HG03558 (cell line): ENCODE measurements around the gene CCDC192.

Experiments used
- ATAC-seq: cut with Tn5 transposase; IDR thresholded peaks from one replicate; pipeline ENCODE4 v1.9.1; 2021; ENCODE audit warnings: moderate number of reproducible peaks; ENCODE audit not compliant: unreplicated experiment; ENCODE audit errors: extremely low read depth

The CCDC192 gene

DNA sequence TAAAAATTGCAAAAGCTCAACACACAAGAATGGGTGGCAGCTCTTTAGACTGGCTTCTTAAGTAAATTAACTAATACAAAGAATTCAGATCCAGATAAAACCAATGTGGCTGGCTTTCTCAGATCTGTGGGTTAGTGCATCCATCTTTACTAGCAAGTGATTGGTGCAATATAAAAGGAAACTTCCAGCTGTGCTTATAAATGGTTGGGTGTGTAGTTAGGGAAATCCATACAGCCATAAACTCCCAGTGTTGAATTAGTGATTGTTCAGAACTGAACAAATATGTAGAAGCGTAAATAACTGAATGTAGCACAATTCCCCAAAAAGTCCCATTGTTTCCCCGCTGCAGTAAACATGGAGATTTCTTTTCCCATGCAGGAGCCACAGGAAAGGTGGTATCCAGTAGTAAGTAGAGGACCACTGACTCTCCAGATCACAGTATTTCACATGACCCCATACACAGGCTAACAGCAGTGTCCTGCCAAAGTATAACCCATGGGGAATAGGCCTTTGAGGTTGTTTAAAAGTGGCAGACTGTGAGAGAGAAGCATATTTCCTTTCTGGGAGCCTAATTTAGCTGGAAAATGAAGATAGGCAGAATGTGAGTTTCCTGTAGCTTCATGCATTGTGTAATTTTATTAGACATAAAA is 207.2 kb downstream of the CCDC192 start:
- ATAC-seq = no peak

DNA sequence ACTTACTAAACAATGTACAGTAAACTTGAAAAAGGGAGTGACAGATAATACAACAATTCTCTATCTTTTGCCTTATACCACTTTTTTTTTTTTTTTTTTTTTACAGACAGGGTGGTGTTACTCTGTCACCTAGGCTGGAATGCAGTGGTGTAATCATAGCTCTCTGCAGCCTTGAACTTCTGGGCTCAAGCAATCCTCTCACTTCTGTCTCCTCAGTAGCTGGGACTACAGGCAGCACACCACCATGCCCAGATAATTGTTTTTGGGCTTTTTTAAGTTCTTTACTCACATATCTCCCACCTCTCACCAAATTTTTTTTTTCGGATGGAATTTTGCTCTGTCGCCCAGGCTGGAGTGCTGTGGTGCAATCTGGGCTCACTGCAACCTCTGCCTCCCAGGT is 208.4 kb downstream of the CCDC192 start:
- ATAC-seq = no peak

DNA sequence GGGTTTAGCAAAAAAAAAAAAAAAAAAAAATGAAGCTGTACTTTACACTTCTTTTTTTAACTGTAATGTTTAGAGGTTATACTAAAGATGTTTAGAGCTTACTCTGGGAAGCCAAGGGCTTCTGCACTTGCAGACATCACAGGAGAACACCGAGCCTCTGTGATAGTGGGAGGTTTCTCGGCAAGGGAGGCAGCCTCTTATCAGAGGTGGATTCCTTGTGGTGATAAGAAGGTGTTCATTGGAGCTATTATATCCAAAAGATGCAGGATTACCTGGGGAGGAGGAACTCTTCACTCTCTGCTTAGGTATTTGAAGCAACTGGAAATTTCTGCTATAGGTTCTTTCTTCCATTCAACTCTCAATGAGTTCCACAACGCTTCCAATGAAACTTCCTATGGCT is 209.2 kb downstream of the CCDC192 start:
- no peak for ATAC-seq

DNA sequence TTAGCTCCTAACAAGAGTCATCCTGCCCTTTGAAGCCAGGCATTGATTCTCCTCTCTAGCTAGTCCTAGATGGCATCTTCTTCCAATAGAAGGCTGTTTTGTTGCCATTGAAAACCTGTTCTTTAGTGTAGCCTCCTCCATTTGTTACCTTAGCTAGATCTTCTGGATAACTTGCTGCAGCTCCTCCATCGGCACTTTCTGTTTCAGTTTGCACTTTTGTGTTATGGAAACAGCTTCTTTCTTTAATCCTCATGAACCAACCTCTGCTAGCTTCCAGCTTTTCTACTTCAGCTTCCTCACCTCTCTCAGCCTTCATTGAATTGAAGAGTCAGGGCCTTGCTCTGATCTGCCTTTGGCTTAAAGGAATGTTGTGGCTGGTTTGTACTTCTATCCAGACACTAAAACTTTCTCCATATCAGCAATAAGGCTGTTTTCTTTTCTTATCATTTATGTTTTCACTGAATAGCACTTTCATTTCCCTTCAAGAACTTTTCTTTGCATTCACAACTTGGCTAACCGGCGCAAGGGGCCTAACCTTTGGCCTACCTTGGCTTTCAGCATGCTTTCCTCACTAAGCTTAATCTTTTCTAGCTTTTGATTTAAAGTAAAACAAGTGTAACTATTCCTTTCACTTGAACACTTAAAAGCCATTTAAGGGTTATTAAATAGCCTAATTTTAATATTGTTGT is 213.8 kb downstream of the CCDC192 start:
- no peak for ATAC-seq

DNA sequence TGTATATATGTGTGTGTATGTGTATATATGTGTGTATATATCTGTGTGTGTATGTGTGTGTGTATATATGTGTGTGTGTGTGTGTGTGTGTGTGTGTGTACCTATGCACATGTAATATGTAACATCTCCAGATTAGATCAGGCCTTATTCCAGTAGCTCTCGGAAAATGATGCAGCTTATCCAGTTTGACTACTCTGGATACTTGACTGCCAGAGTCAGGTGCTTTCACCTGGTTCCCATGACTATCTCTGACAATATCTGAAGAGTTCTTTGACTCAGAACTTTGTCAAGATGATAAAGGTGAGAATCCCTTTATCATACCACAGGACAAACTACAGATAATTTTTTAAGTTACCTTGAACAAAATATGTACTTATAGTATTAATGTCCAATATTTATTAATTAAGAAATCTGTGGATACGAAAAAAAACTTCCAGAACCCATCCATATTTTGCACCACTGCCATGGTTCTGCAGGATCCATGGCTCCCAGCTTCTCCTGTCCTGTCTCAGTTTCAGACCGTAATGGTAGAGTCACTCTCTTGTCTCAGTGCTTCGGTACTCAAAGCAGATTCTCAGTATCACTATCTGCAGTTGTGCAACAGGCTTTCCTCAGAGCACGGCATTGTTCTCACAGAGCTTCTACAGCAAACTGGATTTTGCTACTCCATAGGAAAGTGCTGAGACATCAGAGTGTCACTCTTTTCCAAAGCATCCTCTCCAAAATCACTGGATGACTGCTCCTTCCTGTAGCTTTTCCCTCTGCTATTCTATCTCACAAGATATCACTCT is 216.0 kb downstream of the CCDC192 start:
- ATAC-seq = no peak

DNA sequence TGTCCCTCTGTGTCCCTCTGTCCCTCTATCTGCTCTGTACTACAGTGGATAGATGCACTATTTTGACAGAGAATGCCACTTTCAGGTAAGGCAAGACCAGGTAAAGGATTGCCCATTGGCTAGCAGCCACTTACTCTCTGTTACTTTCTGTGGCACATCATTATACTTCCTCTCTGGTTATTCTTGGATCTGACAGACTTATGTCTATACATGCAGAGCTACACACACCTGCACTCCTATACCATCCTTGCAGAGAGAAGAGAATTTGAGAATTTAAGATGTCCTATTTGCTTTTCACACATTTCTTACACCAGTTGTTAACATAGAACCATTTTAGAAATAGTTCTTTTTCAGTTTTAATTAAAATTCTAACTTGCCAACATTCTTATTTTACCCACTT is 216.6 kb downstream of the CCDC192 start:
- no peak for ATAC-seq

DNA sequence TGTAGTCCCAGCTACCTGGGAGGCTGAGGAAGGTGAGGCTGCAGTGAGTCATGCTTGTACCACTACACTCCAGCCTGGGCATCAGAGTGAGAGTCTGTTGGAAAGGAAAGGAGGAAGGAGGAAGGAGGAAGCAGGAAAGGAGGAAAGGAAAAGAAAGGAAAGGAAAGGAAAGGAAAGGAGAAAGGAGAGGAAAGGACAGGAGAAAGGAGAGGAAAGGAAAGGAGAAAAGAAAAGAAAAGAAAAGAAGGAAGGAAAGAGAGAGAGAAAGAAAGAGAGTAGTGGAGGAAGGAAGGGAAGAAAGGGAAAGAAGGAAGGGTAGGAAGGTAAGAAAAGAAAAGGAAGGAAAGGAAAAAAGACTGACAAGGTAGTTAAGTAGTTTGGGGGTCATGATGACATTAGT is 217.7 kb downstream of the CCDC192 start:
- no peak for ATAC-seq

DNA sequence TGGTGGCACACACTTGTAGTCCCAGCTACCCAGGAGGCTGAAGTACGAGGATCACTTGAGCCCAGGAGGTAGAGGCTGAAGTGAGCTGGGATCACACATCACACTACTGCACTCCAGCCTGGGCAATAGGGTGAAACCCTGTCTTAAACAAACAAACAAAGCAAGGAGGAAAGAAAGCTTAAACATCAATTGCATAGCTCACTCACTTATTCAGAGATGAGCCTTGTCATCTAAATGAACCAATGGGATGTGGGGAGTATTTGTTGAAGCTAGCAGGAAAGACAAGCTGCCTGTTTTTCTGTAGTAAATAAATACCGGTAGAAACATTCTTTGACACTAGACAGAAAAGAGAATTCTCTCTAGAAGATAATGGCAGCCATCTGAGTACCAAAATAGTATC is 219.4 kb downstream of the CCDC192 start:
- no peak for ATAC-seq

DNA sequence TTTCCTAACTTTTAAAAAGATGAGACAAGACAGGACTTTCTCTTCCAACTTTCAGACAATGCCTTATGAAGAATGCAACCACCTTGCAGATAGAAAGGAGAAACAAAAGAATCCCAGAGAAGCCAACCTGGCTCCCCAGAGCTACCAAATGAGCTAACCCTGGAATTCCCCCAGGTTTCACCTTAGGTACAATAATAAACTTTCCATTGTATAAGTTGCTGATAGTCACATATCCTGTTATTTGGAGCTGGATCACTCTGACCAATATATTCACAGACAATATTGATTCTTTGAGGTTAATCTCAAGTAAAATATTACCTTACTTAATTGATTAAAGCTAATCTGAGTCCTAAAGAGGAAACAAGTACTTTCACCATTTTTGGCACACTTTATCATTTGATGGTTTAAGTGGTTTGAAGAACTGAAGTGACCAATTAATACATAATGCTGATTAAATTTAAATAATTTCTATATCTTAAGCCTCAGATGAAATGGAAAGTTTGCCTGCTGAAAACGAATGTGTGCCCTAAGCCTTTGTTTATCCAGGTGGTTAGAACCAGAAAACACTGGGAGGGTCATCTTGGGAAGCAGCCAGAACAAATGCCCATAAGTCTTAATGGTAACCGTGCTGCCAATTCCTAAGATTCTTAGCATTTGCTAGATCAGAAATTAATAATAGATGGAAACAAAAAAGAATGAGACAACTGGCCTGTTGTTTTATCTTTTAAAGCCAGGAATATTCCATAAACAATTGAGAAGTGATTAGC is 220.8 kb downstream of the CCDC192 start:
- ATAC-seq = no peak

DNA sequence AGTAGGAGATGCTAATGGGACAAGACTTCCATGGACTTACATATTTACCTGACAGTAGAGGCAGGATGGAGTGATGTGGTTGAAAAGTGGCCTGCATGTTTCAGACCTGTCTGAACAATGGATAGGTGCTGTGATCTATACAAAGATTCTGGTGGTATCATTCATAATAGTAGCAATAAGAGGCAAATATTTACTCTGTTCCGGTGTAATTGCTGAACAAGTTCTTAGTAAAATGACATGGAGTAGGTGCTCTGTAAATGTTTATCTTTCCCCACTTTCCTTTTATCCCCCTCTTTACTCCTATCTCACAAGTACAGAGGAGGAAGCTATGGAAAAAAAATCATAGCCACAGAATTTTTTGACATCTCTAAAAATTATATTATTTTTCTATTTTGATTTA is 221.4 kb downstream of the CCDC192 start:
- ATAC-seq = no peak

DNA sequence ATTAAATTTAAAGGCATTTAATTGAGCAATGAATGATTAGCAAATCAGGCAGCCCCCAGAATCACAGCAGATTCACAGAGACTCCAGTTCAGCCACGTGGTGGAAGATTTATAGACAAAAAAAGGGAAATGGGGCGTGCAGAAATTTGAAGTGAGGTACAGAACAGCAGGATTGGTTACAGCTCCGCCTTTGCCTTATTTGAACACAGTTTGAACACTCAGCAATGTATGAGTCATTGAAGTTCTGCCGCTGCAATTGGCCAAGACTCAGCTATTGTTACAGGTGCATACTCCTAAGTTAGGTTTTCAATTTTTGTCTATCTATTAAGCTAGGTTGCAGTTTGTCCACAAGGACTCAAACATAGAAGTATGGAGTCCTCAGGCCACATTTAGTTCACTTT is 222.7 kb downstream of the CCDC192 start:
- ATAC-seq = no peak

DNA sequence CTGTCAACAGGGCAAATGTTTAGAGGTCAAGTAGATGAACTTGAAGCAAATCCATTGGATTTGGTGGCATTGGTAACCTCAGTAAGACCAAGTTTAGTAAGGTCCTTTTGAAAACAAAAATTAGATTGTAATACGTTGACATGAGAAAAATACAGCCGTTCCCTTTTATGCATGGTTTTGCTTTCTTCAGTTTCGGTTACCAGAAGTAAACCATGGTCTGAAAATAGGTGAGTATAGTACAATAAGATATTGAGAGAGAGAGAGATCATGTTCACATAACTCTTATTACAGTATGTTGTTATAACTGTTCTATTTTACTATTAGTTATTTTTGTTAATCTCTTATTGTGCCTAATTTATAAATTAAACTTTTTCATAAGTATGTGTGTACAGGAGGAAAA is 223.8 kb downstream of the CCDC192 start:
- no peak for ATAC-seq

DNA sequence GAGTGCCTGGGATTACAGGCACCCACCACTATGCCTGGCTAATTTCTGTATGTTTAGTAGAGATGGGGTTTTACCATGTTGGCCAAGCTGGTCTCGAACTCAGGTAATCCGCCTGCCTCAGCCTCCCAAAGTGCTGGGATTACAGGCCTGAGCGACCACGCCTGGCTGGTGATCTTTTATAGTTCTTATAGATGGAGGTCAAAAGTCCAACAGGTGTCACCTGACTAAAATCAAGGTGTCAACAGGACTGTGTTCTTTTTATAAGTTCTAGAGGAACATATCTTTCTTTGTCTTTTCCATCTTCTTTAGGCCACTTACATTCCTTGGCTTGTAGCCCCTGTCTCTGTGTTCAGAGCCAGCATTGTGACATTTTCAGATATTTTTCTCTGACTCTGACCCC is 224.9 kb downstream of the CCDC192 start:
- ATAC-seq = no peak

DNA sequence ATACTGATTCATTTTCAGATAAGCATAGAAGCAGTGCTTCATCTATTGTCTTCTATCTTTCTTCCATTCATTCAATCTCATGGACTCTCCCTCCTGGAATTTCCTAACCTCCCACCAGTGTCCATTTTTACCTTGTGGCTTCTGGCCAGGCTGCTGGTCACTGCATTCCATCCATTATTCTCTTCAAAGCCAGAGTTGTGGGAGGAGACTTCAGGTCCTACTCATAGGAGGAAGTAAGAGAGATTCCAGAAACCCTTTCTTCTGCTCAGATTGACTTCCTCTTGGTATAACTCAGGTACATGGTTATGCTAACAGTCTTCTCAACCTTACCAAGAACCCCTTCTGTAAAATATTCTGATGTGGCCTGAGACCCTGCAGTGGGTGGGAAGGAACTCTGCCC is 227.1 kb downstream of the CCDC192 start:
- no peak for ATAC-seq

DNA sequence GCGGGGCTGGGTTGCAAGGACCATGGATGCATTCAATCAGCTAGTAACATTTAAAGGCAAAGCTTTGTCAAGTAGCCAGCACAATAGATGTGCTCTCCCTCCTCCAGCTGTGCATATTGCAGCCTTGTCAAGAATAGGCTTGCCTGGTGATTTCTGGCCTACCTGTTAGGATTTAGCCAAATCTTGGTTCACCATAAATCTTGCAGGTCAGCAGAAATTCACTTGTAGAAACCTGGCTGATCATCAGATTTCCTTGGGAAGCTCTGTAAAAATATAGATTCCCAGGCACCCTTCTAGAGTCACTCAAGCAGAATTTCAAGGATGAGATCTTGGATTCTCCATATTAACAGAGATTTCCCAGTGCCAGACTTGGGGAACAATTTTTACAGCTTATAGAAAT is 228.2 kb downstream of the CCDC192 start:
- no peak for ATAC-seq

DNA sequence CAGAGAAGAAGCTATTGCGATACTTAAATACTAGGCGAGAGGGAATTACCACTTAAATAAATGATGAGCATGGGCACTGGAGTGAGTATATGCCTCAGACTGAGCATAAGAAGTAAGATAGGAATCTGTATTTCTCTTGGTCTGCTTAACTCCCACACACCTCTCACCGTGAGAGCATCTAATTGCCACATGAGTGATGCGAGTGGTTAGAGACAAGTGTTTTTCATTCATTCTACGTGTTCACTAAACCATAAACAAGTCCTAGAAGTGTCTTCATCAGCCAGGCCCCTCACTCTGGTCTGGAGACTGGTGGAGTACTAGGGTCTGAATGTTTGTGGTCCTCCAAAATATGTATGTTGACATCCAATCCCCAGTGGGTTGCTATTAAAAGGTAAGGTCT is 230.2 kb downstream of the CCDC192 start:
- ATAC-seq = no peak

DNA sequence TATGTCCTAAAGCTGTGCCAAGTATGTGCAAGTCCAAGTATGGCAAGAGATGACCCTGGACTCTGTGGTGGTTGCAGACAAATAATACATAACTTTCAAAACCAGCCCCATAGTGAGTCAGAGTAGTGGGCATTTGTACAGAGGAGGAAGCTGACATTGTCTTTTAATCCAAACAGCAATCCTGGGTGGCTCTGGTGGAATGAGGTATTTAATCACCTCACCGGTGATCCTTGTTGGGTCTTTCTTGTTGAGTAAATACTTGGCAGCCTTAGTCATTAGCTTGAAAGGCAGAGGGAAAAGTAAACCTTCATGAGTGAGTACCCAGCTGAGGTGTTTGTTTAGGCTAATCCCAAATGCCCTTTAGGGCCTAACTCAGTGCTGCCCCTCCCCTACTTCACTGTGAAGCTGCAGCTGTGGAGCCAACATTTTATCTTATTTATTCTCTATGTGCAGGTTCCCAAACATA is 231.6 kb downstream of the CCDC192 start:
- no peak for ATAC-seq

DNA sequence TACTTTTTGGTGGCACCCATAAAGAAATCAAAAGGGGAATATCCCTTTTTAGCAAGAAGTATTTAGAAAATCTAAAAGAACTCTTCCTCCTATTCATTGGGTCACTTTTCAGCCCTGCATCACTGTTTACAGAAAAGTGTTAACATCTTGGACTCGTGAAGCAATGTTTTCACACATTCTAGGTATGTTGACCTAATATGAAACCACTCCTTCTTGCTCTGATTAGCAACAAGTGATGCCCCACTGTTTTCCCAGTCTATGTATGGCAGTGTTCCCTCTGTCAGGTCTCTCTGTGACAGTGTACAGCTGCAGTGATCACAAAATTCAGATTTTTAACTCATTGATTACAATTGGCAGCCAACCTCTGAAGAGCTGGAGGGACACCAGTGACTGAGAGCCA is 232.2 kb downstream of the CCDC192 start:
- ATAC-seq = no peak

DNA sequence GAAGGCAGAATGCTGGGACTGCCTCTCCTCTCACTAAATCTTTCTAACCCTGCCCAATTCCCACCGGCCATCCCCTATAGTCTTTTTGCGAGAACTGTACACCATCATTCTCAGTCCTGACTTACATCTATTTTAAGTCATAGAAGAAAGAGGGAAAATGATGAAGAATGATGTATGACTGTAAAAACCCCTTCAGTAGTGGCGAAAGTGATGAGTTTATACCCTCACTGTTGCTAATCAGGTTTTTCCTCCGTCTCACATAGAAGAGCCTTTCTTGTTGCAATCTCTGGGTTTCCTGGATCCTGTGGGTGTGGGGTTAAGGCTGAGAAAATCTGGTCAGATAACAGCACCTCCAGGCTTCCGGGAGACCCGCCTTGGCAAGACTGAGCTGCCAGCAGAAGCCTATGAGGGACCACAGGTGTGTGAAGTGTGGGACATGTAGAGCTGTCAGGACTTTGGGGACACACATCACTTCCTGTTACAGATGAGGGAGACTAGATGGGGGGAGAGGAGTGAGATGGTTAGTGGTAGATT is 233.3 kb downstream of the CCDC192 start:
- no peak for ATAC-seq

DNA sequence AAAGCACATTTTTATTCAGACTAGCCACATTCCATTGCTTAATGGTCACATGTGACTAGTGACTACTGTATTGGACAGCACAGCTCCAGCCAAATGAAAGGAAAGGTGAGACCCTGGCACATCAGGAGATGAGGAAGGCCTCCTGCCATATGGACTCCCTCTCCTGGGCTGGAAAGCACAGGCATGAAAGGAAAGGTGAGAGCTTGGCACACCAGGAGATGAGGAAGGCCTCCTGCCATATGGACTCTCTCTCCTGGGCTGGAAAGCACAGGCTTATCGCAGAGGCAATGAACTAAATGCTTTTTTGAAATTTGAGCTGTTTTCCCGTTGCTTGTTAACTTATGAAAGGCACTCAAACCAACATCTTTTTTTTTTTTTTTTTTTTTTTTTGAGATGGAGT is 235.6 kb downstream of the CCDC192 start:
- no peak for ATAC-seq
